H1 (cell line): Measurements from ENCODE around the gene DRC7. TPM values are rescaled to one million over a fixed set of nuclear protein-coding genes. Genes with fewer than 3 reads are reported as not detected.

Experiments
- CTCF ChIA-PET: fragments of 300-600 bp; sonication (Branson Sonifier 250); formaldehyde crosslinking; loops from one replicate; lab custom pipeline; 2021; ENCODE audit not compliant: partially characterized antibody; lab: Charles Lee
- POLR2A ChIA-PET: fragments of 300-600 bp; sonication (Branson Sonifier 250); formaldehyde crosslinking; loops from one replicate; lab custom pipeline; 2021; ENCODE audit warnings: inconsistent platforms; ENCODE audit not compliant: partially characterized antibody; lab: Charles Lee
- DNase-seq, 2 experiments: peaks; one replicate each; pipeline versions ENCODE4 v3.0.0 to v3.0.0-alpha.2; 2010 to 2022; ENCODE audit warnings: low spot score in 2 of 2, low read depth in 1 of 2, mixed read lengths in 1 of 2
- FAIRE-seq: peaks from 2 replicates; lab custom pipeline; 2011; peaks lifted over from hg19 to GRCh38; lab: Jason Lieb, UNC
- H2AFZ ChIP-seq: 2 replicates; pipeline ENCODE4 v1.8.1; 2012; ENCODE audit warnings: low read length, inconsistent platforms
- H2AK5ac ChIP-seq: 2 replicates; pipeline ENCODE4 v1.6.1; 2013; ENCODE audit warnings: low read depth, low read length
- H2BK120ac ChIP-seq: replicated peaks from 2 replicates; pipeline ENCODE3; 2013; ENCODE audit warnings: low read depth, low read length, inconsistent platforms
- H2BK12ac ChIP-seq: 2 replicates; pipeline ENCODE4 v1.6.1; 2013; ENCODE audit warnings: low read depth, low read length
- H2BK15ac ChIP-seq: 2 replicates; pipeline ENCODE4 v1.6.1; 2013; ENCODE audit warnings: low read length
- H2BK20ac ChIP-seq: 2 replicates; pipeline ENCODE4 v1.6.1; 2013; ENCODE audit warnings: low read length
- H2BK5ac ChIP-seq: 2 replicates; pipeline ENCODE4 v1.6.1; 2013; ENCODE audit warnings: low read depth, low read length
- H3K14ac ChIP-seq: 2 replicates; pipeline ENCODE4 v1.6.1; 2013; ENCODE audit warnings: inconsistent platforms; ENCODE audit not compliant: insufficient read length
- H3K18ac ChIP-seq: 2 replicates; pipeline ENCODE4 v1.6.1; 2013; ENCODE audit warnings: low read length; ENCODE audit errors: extremely low read depth
- H3K23ac ChIP-seq: 2 replicates; pipeline ENCODE4 v1.6.1; 2013; ENCODE audit warnings: inconsistent platforms; ENCODE audit not compliant: insufficient read length
- H3K23me2 ChIP-seq: 2 replicates; pipeline ENCODE4 v1.6.1; 2013; ENCODE audit warnings: low read depth, low read length
- H3K27ac ChIP-seq: 2 replicates; pipeline ENCODE4 v1.6.1; 2011; ENCODE audit warnings: low read depth, low read length, inconsistent platforms
- H3K27me3 ChIP-seq, 4 experiments: replicated peaks in 1 of 4; 1 replicate in 1 of 4; 2 replicates in 3 of 4; pipeline versions ENCODE4 v1.6.1 to v1.8.1; 2011 to 2013; ENCODE audit warnings: low read length in 3 of 4, mild to moderate bottlenecking in 3 of 4, inconsistent platforms in 2 of 4, mixed read lengths in 2 of 4, moderate library complexity in 1 of 4; ENCODE audit not compliant: control insufficient read depth in 3 of 4, insufficient read depth in 3 of 4; ENCODE audit errors: extremely low read depth in 1 of 4
- H3K36me3 ChIP-seq, 4 experiments: 2 replicates each; pipeline versions ENCODE4 v1.6.1 to v1.8.1; 2011 to 2013; ENCODE audit warnings: mild to moderate bottlenecking in 4 of 4, low read length in 3 of 4, moderate library complexity in 2 of 4, control low read depth in 1 of 4, inconsistent platforms in 1 of 4; ENCODE audit not compliant: insufficient read depth in 4 of 4, control insufficient read depth in 2 of 4
- H3K4ac ChIP-seq: replicated peaks from 2 replicates; pipeline ENCODE3; 2013; ENCODE audit warnings: low read length, low read depth, mixed read lengths, inconsistent platforms; ENCODE audit not compliant: insufficient read length
- H3K4me1 ChIP-seq, 4 experiments: replicated peaks in 1 of 4; 1 replicate in 1 of 4; 2 replicates in 3 of 4; pipeline versions ENCODE4 v1.6.1 to v1.8.1; 2011 to 2013; ENCODE audit warnings: low read length in 3 of 4, inconsistent platforms in 2 of 4, mixed read lengths in 1 of 4; ENCODE audit not compliant: insufficient read depth in 4 of 4, control insufficient read depth in 3 of 4
- H3K4me2 ChIP-seq, 2 experiments: 2 replicates each; pipeline versions ENCODE4 v1.6.1 to v1.8.1; 2011 to 2013; ENCODE audit warnings: low read depth in 2 of 2, low read length in 2 of 2, control low read depth in 1 of 2, inconsistent platforms in 1 of 2, mild to moderate bottlenecking in 1 of 2; ENCODE audit not compliant: insufficient read depth in 1 of 2
- H3K4me3 ChIP-seq, 4 experiments: fragments of 200-600, 300-600 bp in 1 of 4; sonication (generic), shearing (Covaris generic), sonication (Bioruptor Twin) in 1 of 4; 2 replicates each; pipeline versions ENCODE4 v1.5.1 to v1.8.1; 2011 to 2016; ENCODE audit warnings: low read length in 4 of 4, low read depth in 3 of 4, control low read depth in 2 of 4, inconsistent platforms in 2 of 4, mild to moderate bottlenecking in 2 of 4, mixed read lengths in 1 of 4, moderate library complexity in 1 of 4; ENCODE audit not compliant: insufficient read depth in 2 of 4; ENCODE audit errors: extremely low read depth in 1 of 4
- H3K56ac ChIP-seq: replicated peaks from 2 replicates; pipeline ENCODE3; 2013; ENCODE audit warnings: low read depth, mild to moderate bottlenecking, mixed read lengths, low read length, inconsistent platforms; ENCODE audit not compliant: insufficient read length
- H3K79me1 ChIP-seq: 2 replicates; pipeline ENCODE4 v1.6.1; 2013; ENCODE audit warnings: low read depth, low read length, control low read depth
- H3K79me2 ChIP-seq, 2 experiments: 2 replicates each; pipeline versions ENCODE4 v1.6.1 to v1.8.1; 2012 to 2013; ENCODE audit warnings: low read length in 2 of 2, mild to moderate bottlenecking in 2 of 2, inconsistent platforms in 1 of 2; ENCODE audit not compliant: insufficient read depth in 2 of 2, control insufficient read depth in 1 of 2
- H3K9ac ChIP-seq, 4 experiments: replicated peaks in 1 of 4; 1 replicate in 1 of 4; 2 replicates in 3 of 4; pipeline versions ENCODE4 v1.6.1 to v1.8.1; 2011 to 2013; ENCODE audit warnings: low read depth in 3 of 4, low read length in 3 of 4, control low read depth in 2 of 4, mild to moderate bottlenecking in 2 of 4, moderate library complexity in 2 of 4, inconsistent platforms in 1 of 4; ENCODE audit errors: extremely low read depth in 1 of 4
- H3K9me3 ChIP-seq, 2 experiments: 2 replicates each; pipeline versions ENCODE4 v1.6.1 to v1.8.1; 2012 to 2013; ENCODE audit warnings: mild to moderate bottlenecking in 2 of 2, moderate library complexity in 2 of 2, control low read depth in 1 of 2, inconsistent platforms in 1 of 2, low read depth in 1 of 2, low read length in 1 of 2, mixed read lengths in 1 of 2; ENCODE audit not compliant: insufficient read depth in 2 of 2
- H4K20me1 ChIP-seq, 2 experiments: replicated peaks in 1 of 2; 2 replicates each; pipeline versions ENCODE3 to v1.8.1; 2011 to 2013; ENCODE audit warnings: inconsistent platforms in 2 of 2, low read length in 2 of 2, mild to moderate bottlenecking in 1 of 2; ENCODE audit not compliant: insufficient read depth in 2 of 2, control insufficient read depth in 1 of 2
- H4K5ac ChIP-seq: 2 replicates; pipeline ENCODE4 v1.6.1; 2013; ENCODE audit warnings: low read length, low read depth, mixed read lengths, inconsistent platforms; ENCODE audit not compliant: insufficient read length
- H4K8ac ChIP-seq: 2 replicates; pipeline ENCODE4 v1.8.0; 2013; ENCODE audit warnings: mild to moderate bottlenecking, moderate library complexity, low read length, inconsistent platforms; ENCODE audit not compliant: insufficient read depth; ENCODE audit errors: extremely low read depth
- H4K91ac ChIP-seq: replicated peaks from 2 replicates; pipeline ENCODE3; 2013; ENCODE audit warnings: low read length, mixed read lengths, inconsistent platforms; ENCODE audit not compliant: insufficient read length
- BCL11A ChIP-seq, 2 experiments: IDR thresholded peaks; one replicate each; pipeline ENCODE4 v1.6.1; 2011; ENCODE audit warnings: low read depth in 2 of 2, low read length in 2 of 2, mild to moderate bottlenecking in 2 of 2
- CHD1 ChIP-seq: IDR thresholded peaks from 2 replicates; pipeline ENCODE4 v1.6.1; 2012; ENCODE audit warnings: low read depth, low read length, improper control_type of control experiment
- GABPA ChIP-seq: IDR thresholded peaks from 2 replicates; pipeline ENCODE4 v1.6.1; 2011; ENCODE audit warnings: mild to moderate bottlenecking, low read length, moderate library complexity, borderline replicate concordance; ENCODE audit not compliant: insufficient read depth
- JUN ChIP-seq: IDR thresholded peaks from 2 replicates; pipeline ENCODE4 v1.6.1; 2011; ENCODE audit warnings: low read depth, mild to moderate bottlenecking, improper control_type of control experiment, low read length
- WGBS, 2 experiments: shearing (Covaris generic) in 1 of 2; methylation state at CpG; one replicate each; pipeline versions ENCODE4 v1.1.6 to v1.1.7; 2013 to 2015; ENCODE audit warnings: low lambda C conversion rate in 2 of 2, mixed read lengths in 2 of 2, inconsistent platforms in 1 of 2, low coverage in 1 of 2, missing lambda C conversion rate in 1 of 2; ENCODE audit not compliant: insufficient replicate concordance in 2 of 2, insufficient coverage in 1 of 2, insufficient read length in 1 of 2; ENCODE audit errors: extremely low coverage in 1 of 2, missing lambda C conversion rate in 1 of 2; 5-methylcytosine and 5-hydroxymethylcytosine counted together
- polyA plus RNA-seq, 7 experiments: library from polyadenylated mRNA; depleted of rRNA in 3 of 7; stranded (reverse) in 5 of 7; unstranded in 2 of 7; fragments of >200 nt in 5 of 7; fragments of 200-250 nt in 2 of 7; gene quantifications; 1 replicate in 5 of 7; 2 replicates in 1 of 7; 4 replicates in 1 of 7; pipeline versions ENCODE4 v1.2.1 to v1.2.3, GENCODE V29; 2011 to 2013; ENCODE audit warnings: missing spikeins in 2 of 7, mixed read lengths in 2 of 7
- total RNA-seq: library from RNA; stranded (reverse); fragmentation: NEBNext Ultra II Directional; extraction: Animal tissue kit (Norgen Biotek cat#: 25700); gene quantifications from 2 replicates; pipeline ENCODE4 v1.2.1, GENCODE V29; 2021

The DRC7 gene
- total and polyA plus RNA-seq, 2 of the 8 experiments (the other 6 are each of a cell fraction or from before 2014, with no cell fraction given) = 0.14 TPM; not detected in 1

DNA sequence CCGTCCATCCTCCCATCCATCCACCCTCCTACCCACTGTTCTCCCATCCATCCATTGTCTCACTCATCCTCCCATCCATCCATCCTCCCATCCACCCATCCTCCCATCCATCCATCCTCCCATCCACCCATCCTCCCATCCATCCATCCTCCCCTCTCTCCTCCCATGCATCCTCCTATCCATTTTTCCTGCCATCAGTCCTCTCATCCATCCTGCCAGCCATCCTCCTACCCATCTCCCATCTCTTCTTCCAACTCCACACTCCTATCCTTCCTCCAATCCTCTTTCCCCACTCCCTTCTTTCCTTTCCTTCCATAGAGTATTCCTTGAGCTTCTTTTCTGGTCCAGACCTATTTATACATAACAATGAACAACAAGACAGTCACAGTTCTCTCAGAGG lies 12.1 kb downstream of the DRC7 start:
- no peak overlapping the region for H2BK12ac ChIP-seq
- no peaks in the 10 kb centered on the region; a peak in 2 of 7 replicates for H3K27me3 ChIP-seq
- no peaks in the 10 kb centered on the region for H3K4me1 ChIP-seq
- no peak overlapping the region for H2BK5ac ChIP-seq
- no peak overlapping the region for H3K4me3 ChIP-seq
- DNase-seq (no peak), FAIRE-seq (no peak)
- H3K23me2 ChIP-seq = peaks cover 18% of the 10 kb centered on the region; the same call in 1 of the 2 replicates
- WGBS, 2 experiments = 100% methylated on average over 1 of the region's 1 CpG; no CpG with 5 or more reads in 1 of the 2 experiments
- H2BK20ac ChIP-seq = no peak overlapping the region
- TF ChIP-seq JUN (no peak), GABPA (no peak), BCL11A (IDR thresholded peaks at IDR 0.05; ENCODE audit: low read depth in 2 of 2, low read length in 2 of 2) (no peak), CHD1 (no peak)
- H3K4ac ChIP-seq = no peak overlapping the region
- peaks cover 0 to 3% of the 10 kb centered on the region in 2 experiments for H4K20me1 ChIP-seq
- H3K14ac ChIP-seq = no peak overlapping the region
- no peak overlapping the region for H3K18ac ChIP-seq
- H4K8ac ChIP-seq = no peak overlapping the region
- H2BK15ac ChIP-seq = no peak overlapping the region
- no peak overlapping the region for H3K23ac ChIP-seq
- no peak overlapping the region for H4K5ac ChIP-seq
- H2AFZ ChIP-seq = no peak overlapping the region
- H2BK120ac ChIP-seq = no peak overlapping the region
- H3K9me3 ChIP-seq = no peaks in the 10 kb centered on the region
- no peak overlapping the region for H3K4me2 ChIP-seq
- no peak overlapping the region for H2AK5ac ChIP-seq
- H3K9ac ChIP-seq = no peak overlapping the region
- H4K91ac ChIP-seq = no peak overlapping the region
- no peaks in the 10 kb centered on the region for H3K36me3 ChIP-seq
- H3K79me2 ChIP-seq = no peaks in the 10 kb centered on the region
- no peak overlapping the region for H3K56ac ChIP-seq
- H3K27ac ChIP-seq = no peak overlapping the region
- ChIA-PET CTCF (interaction anchor here (1.3 kb wide), 1 partner anchor 11 kb away, joined by 3 read pairs; no protein-coding TSS in a partner anchor), POLR2A (no interaction called here)
- H3K79me1 ChIP-seq = no peaks in the 10 kb centered on the region
